ENCODE measurements around the gene SNX8.
"Not testable (repeated sequence)": the region's sequence is repeated elsewhere in the genome, so short reads cannot be mapped to it uniquely, and the experiment has no call there.

Gene SNX8

GRCh38 chr7:2289111-2289586 is 25.1 kb downstream of the SNX8 start:
- no peak for DNase-seq (ENCODE audit: low spot score)

GRCh38 chr7:2288503-2288902 is 25.7 kb downstream of the SNX8 start:
- DNase-seq (ENCODE audit: low spot score): no peak

GRCh38 chr7:2287745-2288144 is 26.5 kb downstream of the SNX8 start:
- DNase-seq (ENCODE audit: low spot score): no peak

- no peak for DNase-seq (ENCODE audit: low spot score)
Measured at GRCh38 chr7:2283074-2283473, 31.2 kb downstream of the SNX8 start.

- DNase-seq (ENCODE audit: low spot score): no peak
Measured at GRCh38 chr7:2282185-2282751, 32.0 kb downstream of the SNX8 start.

- no peak for DNase-seq (ENCODE audit: low spot score)
Measured at GRCh38 chr7:2281541-2281940, 32.7 kb downstream of the SNX8 start.

GRCh38 chr7:2280424-2280823 is 33.8 kb downstream of the SNX8 start:
- no peak for DNase-seq (ENCODE audit: low spot score)

GRCh38 chr7:2279896-2280295 is 34.3 kb downstream of the SNX8 start:
- no peak for DNase-seq (ENCODE audit: low spot score)

GRCh38 chr7:2278026-2278425 is 36.2 kb downstream of the SNX8 start:
- DNase-seq (ENCODE audit: low spot score): no peak

GRCh38 chr7:2276107-2276506 is 38.1 kb downstream of the SNX8 start:
- DNase-seq (ENCODE audit: low spot score): no peak

GRCh38 chr7:2275101-2275500 is 39.1 kb downstream of the SNX8 start:
- DNase-seq (ENCODE audit: low spot score): no peak

GRCh38 chr7:2274666-2275065 is 39.6 kb downstream of the SNX8 start:
- no peak for DNase-seq (ENCODE audit: low spot score)

- DNase-seq (ENCODE audit: low spot score): no peak
Measured at GRCh38 chr7:2273866-2274265, 40.4 kb downstream of the SNX8 start.

GRCh38 chr7:2272031-2272430 is 42.2 kb downstream of the SNX8 start:
- no peak for DNase-seq (ENCODE audit: low spot score)

GRCh38 chr7:2271273-2272026 is 42.8 kb downstream of the SNX8 start:
- DNase-seq (ENCODE audit: low spot score): no peak

GRCh38 chr7:2270495-2270894 is 43.7 kb downstream of the SNX8 start:
- no peak for DNase-seq (ENCODE audit: low spot score)

GRCh38 chr7:2269991-2270460 is 44.2 kb downstream of the SNX8 start:
- no peak for DNase-seq (ENCODE audit: low spot score)

- not testable (repeated sequence) for DNase-seq (ENCODE audit: low spot score)
Measured at GRCh38 chr7:2269089-2269990, 44.9 kb downstream of the SNX8 start.

GRCh38 chr7:2266911-2267310 is 47.3 kb downstream of the SNX8 start:
- DNase-seq (ENCODE audit: low spot score): no peak

- DNase-seq (ENCODE audit: low spot score): no peak
Measured at GRCh38 chr7:2264158-2264557, 50.1 kb downstream of the SNX8 start.

GRCh38 chr7:2263176-2263575 is 51.1 kb downstream of the SNX8 start:
- DNase-seq (ENCODE audit: low spot score): no peak

- DNase-seq (ENCODE audit: low spot score): no peak
Measured at GRCh38 chr7:2261611-2262010, 52.6 kb downstream of the SNX8 start.

GRCh38 chr7:2260820-2261219 is 53.4 kb downstream of the SNX8 start:
- DNase-seq (ENCODE audit: low spot score): no peak

Measured in CD4-positive, alpha-beta T cell treated with Interleukin-2 at 100 ng/mL for 4 hours (primary cell).